ENCODE measurements around the gene VWA8.

DNA sequence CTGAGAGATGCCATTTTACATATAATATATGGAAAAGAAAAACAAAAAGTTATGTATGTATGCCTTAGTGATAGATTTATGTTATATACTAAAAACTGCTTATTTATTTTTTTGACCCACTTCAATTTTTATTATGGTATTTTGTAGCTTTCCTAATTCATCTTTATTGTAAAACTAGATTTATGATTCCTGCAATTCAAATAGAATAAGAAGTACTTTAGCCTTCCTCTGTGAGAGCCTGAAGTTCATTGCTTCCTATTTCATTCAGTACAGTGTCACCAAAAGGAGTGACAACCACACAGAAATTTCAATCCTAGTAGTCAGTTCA is 345.4 kb downstream of the VWA8 start:
- TF ChIP-seq EZH2 (IDR thresholded peaks at IDR 0.05; ENCODE audit: low read length), result no peak
- TF ChIP-seq, protein P1, sequence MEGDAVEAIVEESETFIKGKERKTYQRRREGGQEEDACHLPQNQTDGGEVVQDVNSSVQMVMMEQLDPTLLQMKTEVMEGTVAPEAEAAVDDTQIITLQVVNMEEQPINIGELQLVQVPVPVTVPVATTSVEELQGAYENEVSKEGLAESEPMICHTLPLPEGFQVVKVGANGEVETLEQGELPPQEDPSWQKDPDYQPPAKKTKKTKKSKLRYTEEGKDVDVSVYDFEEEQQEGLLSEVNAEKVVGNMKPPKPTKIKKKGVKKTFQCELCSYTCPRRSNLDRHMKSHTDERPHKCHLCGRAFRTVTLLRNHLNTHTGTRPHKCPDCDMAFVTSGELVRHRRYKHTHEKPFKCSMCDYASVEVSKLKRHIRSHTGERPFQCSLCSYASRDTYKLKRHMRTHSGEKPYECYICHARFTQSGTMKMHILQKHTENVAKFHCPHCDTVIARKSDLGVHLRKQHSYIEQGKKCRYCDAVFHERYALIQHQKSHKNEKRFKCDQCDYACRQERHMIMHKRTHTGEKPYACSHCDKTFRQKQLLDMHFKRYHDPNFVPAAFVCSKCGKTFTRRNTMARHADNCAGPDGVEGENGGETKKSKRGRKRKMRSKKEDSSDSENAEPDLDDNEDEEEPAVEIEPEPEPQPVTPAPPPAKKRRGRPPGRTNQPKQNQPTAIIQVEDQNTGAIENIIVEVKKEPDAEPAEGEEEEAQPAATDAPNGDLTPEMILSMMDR (optimal IDR thresholded peaks at IDR 0.05 in 1 of 3, IDR thresholded peaks at IDR 0.05 in 1 of 3, conservative IDR thresholded peaks at IDR 0.05 in 1 of 3; ENCODE audit: extremely low read depth in 1 of 3, insufficient read depth in 2 of 3, low read length in 3 of 3), result no peak
